Activated CD4-positive, alpha-beta T cell treated with anti-CD3 and anti-CD28 coated beads for 24 hours (primary cell): Measurements from ENCODE around the gene OLFM1.
"Not testable (repeated sequence)": the region's sequence is repeated elsewhere in the genome, so short reads cannot be mapped to it uniquely, and the experiment has no call there.

ENCODE experiments used
- DNase-seq, 2 donors: peaks; one replicate each; pipeline ENCODE4 v3.0.0-alpha.2; 2020; ENCODE audit warnings: low read depth in 2 of 2

Gene OLFM1

GRCh38 chr9:135152614-135153334 is 65.3 kb downstream of the OLFM1 start:
- no peak for DNase-seq

GRCh38 chr9:135154050-135154615 is 66.7 kb downstream of the OLFM1 start:
- DNase-seq, result no peak

GRCh38 chr9:135155396-135155795 is 67.9 kb downstream of the OLFM1 start:
- DNase-seq, result no peak

GRCh38 chr9:135156525-135157510 is 69.3 kb downstream of the OLFM1 start:
- peak in 1 of 2 donors; percentile 3 for DNase-seq

- DNase-seq, result no peak
These were observed 70.5 kb downstream of the OLFM1 start for GRCh38 chr9:135157856-135158563.

GRCh38 chr9:135158564-135158937 is 71.1 kb downstream of the OLFM1 start:
- DNase-seq, result no peak

GRCh38 chr9:135159801-135160200 is 72.3 kb downstream of the OLFM1 start:
- no peak for DNase-seq

- DNase-seq, result no peak
These were observed 73.4 kb downstream of the OLFM1 start for GRCh38 chr9:135160862-135161261.

- DNase-seq, result not testable (repeated sequence)
These were observed 75.1 kb downstream of the OLFM1 start for GRCh38 chr9:135162599-135162998.

- no peak for DNase-seq
These were observed 75.7 kb downstream of the OLFM1 start for GRCh38 chr9:135163023-135163780.

GRCh38 chr9:135164036-135164435 is 76.6 kb downstream of the OLFM1 start:
- no peak for DNase-seq

- DNase-seq, result no peak
These were observed 77.7 kb downstream of the OLFM1 start for GRCh38 chr9:135165003-135165711.

- DNase-seq, result no peak
These were observed 78.5 kb downstream of the OLFM1 start for GRCh38 chr9:135165756-135166519.

- no peak for DNase-seq
These were observed 79.1 kb downstream of the OLFM1 start for GRCh38 chr9:135166565-135166964.

GRCh38 chr9:135167356-135167755 is 79.9 kb downstream of the OLFM1 start:
- DNase-seq, result no peak

GRCh38 chr9:135167849-135168655 is 80.6 kb downstream of the OLFM1 start:
- DNase-seq, result no peak

GRCh38 chr9:135169709-135170226 is 82.3 kb downstream of the OLFM1 start:
- no peak for DNase-seq

- no peak for DNase-seq
These were observed 83.1 kb downstream of the OLFM1 start for GRCh38 chr9:135170535-135170934.
